Liver (tissue), 3 donors: ENCODE data around the gene RAD51C.
"Not testable (repeated sequence)": the region's sequence is repeated elsewhere in the genome, so short reads cannot be mapped to it uniquely, and the experiment has no call there.

Source experiments
- RAD21 ChIP-seq, 2 donors: IDR thresholded peaks; 2 replicates each; pipeline ENCODE4 v1.6.1; 2016; ENCODE audit warnings: antibody characterized with exemption in 2 of 2, mild to moderate bottlenecking in 2 of 2
- TF ChIP-seq, protein P1 (sequence below): fragments of 150-350 bp; IDR thresholded peaks from 2 replicates; pipeline ENCODE4 v1.5.1; 2017; ENCODE audit warnings: improper control_type of control experiment, low read depth, low read length; ENCODE audit not compliant: missing input control
- TF ChIP-seq, protein P2 (sequence below): IDR thresholded peaks from 2 replicates; pipeline ENCODE4 v1.6.1; 2016; ENCODE audit warnings: antibody characterized with exemption
- TF ChIP-seq, protein P3 (sequence below): IDR thresholded peaks from 2 replicates; pipeline ENCODE4 v1.6.1; 2016; ENCODE audit warnings: antibody characterized with exemption, mild to moderate bottlenecking
- donor health status: healthy.
- donor health status: healthy.

DNA sequence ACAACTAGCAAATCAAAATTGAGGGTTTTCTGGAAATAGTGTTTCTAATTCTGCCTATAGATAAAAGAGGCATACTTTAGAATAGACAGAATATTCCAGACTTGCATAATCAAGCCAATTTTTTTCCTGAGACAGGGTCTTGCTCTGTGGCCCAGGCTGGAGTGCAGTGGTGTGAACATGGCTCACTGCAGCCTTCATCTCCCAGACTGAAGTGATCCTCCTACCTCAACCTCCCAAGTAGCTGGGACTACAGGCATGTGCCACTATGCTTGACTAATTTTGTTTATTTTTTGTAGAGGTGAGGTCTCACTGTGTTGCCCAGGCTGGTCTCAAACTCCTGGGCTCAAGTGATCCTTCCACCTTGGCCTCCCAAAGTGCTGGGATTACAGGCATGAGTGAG is 57.2 kb downstream of the RAD51C start:
- TF ChIP-seq, protein P1, sequence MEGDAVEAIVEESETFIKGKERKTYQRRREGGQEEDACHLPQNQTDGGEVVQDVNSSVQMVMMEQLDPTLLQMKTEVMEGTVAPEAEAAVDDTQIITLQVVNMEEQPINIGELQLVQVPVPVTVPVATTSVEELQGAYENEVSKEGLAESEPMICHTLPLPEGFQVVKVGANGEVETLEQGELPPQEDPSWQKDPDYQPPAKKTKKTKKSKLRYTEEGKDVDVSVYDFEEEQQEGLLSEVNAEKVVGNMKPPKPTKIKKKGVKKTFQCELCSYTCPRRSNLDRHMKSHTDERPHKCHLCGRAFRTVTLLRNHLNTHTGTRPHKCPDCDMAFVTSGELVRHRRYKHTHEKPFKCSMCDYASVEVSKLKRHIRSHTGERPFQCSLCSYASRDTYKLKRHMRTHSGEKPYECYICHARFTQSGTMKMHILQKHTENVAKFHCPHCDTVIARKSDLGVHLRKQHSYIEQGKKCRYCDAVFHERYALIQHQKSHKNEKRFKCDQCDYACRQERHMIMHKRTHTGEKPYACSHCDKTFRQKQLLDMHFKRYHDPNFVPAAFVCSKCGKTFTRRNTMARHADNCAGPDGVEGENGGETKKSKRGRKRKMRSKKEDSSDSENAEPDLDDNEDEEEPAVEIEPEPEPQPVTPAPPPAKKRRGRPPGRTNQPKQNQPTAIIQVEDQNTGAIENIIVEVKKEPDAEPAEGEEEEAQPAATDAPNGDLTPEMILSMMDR = not testable (repeated sequence)
- TF ChIP-seq, protein P2, sequence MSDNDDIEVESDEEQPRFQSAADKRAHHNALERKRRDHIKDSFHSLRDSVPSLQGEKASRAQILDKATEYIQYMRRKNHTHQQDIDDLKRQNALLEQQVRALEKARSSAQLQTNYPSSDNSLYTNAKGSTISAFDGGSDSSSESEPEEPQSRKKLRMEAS = not testable (repeated sequence)
- TF ChIP-seq RAD21 (IDR thresholded peaks at IDR 0.05) = not testable (repeated sequence)
- TF ChIP-seq, protein P3, sequence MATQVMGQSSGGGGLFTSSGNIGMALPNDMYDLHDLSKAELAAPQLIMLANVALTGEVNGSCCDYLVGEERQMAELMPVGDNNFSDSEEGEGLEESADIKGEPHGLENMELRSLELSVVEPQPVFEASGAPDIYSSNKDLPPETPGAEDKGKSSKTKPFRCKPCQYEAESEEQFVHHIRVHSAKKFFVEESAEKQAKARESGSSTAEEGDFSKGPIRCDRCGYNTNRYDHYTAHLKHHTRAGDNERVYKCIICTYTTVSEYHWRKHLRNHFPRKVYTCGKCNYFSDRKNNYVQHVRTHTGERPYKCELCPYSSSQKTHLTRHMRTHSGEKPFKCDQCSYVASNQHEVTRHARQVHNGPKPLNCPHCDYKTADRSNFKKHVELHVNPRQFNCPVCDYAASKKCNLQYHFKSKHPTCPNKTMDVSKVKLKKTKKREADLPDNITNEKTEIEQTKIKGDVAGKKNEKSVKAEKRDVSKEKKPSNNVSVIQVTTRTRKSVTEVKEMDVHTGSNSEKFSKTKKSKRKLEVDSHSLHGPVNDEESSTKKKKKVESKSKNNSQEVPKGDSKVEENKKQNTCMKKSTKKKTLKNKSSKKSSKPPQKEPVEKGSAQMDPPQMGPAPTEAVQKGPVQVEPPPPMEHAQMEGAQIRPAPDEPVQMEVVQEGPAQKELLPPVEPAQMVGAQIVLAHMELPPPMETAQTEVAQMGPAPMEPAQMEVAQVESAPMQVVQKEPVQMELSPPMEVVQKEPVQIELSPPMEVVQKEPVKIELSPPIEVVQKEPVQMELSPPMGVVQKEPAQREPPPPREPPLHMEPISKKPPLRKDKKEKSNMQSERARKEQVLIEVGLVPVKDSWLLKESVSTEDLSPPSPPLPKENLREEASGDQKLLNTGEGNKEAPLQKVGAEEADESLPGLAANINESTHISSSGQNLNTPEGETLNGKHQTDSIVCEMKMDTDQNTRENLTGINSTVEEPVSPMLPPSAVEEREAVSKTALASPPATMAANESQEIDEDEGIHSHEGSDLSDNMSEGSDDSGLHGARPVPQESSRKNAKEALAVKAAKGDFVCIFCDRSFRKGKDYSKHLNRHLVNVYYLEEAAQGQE = not testable (repeated sequence)
